Prostate gland (tissue), 2 donors: ENCODE measurements around the gene PLRG1.

ENCODE experiments used
- POLR2AphosphoS5 ChIP-seq: sonication (generic); formaldehyde crosslinking; IDR thresholded peaks from one replicate; pipeline ENCODE4 v1.6.1; 2017; ENCODE audit warnings: antibody characterized with exemption
- TF ChIP-seq, protein P1 (sequence below), 4 experiments: fragments of 200-600 bp in 2 of 4; fragments of 450-650 bp in 2 of 4; sonication (generic) in 2 of 4; IDR thresholded peaks; 1 replicate in 3 of 4; 2 replicates in 1 of 4; pipeline ENCODE4 v1.5.1; 2016 to 2019; ENCODE audit warnings: antibody characterized with exemption in 4 of 4, mild to moderate bottlenecking in 2 of 4, moderate library complexity in 2 of 4

DNA sequence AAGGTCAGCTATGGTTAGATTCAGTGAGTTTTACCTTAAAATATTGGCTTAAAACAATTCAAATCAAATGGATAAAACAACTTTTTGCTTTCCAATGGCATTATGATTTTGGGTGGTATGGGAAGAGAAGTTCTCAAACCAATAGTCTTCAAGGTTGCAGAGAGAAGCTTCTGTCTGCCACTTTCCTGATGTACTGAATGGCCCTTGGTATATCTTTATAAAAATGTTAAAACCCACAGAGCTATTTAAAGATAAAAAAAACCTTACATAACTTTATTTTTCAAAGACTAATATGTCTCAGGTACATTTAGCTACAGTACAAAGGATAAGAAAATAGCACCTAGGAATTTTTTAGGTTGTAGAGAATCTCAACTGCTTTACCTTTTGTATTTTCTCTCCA lies 33.5 kb upstream of the PLRG1 start:
- TF ChIP-seq, protein P1, sequence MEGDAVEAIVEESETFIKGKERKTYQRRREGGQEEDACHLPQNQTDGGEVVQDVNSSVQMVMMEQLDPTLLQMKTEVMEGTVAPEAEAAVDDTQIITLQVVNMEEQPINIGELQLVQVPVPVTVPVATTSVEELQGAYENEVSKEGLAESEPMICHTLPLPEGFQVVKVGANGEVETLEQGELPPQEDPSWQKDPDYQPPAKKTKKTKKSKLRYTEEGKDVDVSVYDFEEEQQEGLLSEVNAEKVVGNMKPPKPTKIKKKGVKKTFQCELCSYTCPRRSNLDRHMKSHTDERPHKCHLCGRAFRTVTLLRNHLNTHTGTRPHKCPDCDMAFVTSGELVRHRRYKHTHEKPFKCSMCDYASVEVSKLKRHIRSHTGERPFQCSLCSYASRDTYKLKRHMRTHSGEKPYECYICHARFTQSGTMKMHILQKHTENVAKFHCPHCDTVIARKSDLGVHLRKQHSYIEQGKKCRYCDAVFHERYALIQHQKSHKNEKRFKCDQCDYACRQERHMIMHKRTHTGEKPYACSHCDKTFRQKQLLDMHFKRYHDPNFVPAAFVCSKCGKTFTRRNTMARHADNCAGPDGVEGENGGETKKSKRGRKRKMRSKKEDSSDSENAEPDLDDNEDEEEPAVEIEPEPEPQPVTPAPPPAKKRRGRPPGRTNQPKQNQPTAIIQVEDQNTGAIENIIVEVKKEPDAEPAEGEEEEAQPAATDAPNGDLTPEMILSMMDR (IDR thresholded peaks at IDR 0.05): no peak
- TF ChIP-seq POLR2AphosphoS5: no peak
